GM12892 (cell line): ENCODE results near the gene SDHAF1.

ENCODE experiments used
- POLR2A ChIP-seq: IDR thresholded peaks from 2 replicates; pipeline ENCODE4 v1.6.1; 2011; ENCODE audit warnings: low read depth, low read length, control low read depth
- POLR2AphosphoS5 ChIP-seq: IDR thresholded peaks from 2 replicates; pipeline ENCODE4 v1.6.1; 2011; ENCODE audit warnings: low read depth, low read length, control low read depth

- TF ChIP-seq POLR2A (no peak), POLR2AphosphoS5 (no peak)
These were observed 45.5 kb downstream of the SDHAF1 start for GRCh38 chr19:36040495-36040894.
